Erythroblast (primary cell): ENCODE measurements around the gene KRTAP10-10.
A peak's percentile ranks its signal among the peaks of the same experiment; 100 is the strongest.
"Not testable (repeated sequence)": the region's sequence is repeated elsewhere in the genome, so short reads cannot be mapped to it uniquely, and the experiment has no call there.

Experiments used
- DNase-seq, 2 experiments: peaks; one replicate each; lab custom pipeline; 2025; lab: John Stamatoyannopoulos, UW
- GATA1 ChIP-seq: IDR thresholded peaks from 2 replicates; pipeline ENCODE4 v1.6.1; 2011; ENCODE audit warnings: low read depth, mild to moderate bottlenecking, control low read depth, low read length, moderate library complexity
- POLR2A ChIP-seq: IDR thresholded peaks from 2 replicates; pipeline ENCODE4 v1.6.1; 2011; ENCODE audit warnings: mild to moderate bottlenecking, low read length

KRTAP10-10 gene, protein sequence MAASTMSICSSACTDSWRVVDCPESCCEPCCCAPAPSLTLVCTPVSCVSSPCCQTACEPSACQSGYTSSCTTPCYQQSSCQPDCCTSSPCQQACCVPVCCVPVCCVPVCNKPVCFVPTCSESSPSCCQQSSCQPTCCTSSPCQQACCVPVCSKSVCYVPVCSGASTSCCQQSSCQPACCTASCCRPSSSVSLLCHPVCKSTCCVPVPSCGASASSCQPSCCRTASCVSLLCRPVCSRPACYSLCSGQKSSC

DNA sequence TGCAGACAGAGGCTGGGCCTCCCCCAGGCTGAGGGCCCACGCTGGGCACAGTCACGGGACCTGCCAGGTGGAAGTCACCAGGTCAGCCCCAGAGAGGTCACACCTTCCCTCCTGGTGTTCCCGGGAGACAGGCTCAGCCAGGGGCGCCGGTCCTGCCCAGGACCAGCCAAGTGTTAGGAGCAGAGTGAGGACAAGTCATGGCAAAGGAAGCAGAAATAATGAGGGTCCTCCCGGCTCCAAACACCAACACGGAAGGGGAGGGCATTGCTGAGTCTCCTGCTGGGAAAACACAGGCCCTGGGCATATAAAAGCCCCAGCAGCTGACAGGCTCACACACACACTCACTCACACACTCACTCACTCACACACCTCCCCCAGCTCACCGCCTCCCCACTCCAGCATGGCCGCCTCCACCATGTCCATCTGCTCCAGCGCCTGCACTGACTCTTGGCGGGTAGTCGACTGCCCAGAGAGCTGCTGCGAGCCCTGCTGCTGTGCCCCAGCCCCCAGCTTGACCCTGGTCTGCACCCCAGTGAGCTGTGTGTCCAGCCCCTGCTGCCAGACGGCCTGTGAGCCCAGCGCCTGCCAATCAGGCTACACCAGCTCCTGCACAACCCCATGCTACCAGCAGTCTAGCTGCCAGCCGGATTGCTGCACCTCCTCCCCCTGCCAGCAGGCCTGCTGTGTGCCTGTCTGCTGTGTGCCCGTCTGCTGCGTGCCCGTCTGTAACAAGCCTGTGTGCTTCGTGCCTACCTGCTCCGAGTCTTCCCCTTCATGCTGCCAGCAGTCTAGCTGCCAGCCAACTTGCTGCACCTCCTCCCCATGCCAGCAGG lies at the start of gene KRTAP10-10:
Gene KRTAP10-10, plus strand, starts transcription at position 339 of the 833 bp plus-strand sequence. Its CDS starts 62 bp downstream, at position 401.
- no peak for DNase-seq
- no peak for TF ChIP-seq POLR2A
- no peak for TF ChIP-seq GATA1

DNA sequence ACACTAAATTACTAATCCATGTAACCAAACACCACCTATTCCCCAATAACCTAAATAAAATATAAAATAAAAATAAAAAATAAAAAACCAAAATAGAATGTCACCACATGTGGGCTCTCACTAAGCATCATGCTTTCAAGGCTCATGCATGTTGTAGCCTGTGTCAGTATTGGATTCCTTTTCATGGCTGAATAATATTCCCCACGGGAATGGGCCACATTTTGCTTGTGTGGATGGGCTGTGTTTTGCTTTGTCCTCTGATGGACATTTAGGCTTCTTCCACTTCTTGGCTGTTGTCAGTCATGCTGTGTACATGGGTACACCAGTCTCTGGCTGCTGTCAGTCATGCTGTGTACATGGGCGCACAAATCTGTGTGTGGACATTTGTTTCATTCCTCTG lies 48.1 kb upstream of the KRTAP10-10 start:
- TF ChIP-seq GATA1 (no peak), POLR2A (no peak)
- no peak for DNase-seq

DNA sequence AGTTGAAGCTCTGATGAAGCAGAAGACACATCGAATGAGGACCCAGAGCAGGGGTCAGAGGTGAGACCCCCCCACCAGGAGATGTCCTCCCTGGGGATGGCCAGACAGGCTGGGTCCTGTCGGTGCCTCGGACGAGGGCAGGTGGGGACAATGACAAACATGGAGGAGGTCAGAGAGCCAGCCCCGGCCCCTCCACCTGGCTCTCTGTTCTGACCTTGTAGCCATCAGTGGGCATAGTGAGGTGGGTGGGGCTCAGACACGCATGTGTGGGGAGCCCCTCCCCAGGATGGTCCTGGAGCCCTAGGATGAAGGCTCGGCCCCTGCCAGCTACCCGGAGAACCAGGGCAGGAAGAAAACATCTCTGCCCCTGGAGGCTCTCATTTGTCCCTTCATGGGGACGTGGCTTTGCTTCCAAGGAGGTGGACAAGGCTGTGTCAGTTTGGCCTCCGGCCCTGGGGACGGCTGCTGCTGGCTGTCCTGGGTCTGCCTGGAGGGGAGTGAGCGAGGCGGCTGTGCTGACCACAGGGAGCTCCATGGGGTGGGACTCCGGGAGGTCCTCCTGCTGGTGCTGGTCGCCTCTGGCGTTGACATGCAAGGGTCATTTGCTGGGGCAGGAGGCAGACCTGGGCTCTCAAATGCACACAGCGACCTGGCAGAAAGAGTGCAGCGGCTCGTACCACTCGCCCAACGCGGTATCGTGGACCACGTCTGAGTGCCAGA lies 47.4 kb upstream of the KRTAP10-10 start:
- no peak for DNase-seq
- no peak for TF ChIP-seq POLR2A
- no peak for TF ChIP-seq GATA1

DNA sequence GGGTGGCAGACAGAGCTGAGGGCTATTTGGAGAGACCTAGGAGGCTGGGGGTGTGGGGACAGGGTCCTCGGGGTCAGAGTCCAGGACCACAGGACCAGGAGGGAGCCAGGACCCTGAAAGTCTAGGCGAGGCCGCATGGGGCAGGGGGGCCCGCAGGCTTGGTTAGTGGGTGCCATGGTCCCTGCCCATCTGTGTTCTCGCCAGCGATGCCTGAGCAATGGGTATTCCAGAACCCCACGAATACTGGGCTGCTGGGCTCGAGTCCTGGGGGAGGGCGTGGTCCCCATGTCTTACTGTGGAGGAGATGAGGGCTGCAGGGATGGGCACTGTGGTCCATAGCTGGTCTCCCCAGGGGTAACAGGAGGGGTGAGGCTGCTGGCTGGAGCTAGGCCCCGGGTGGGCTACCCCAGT lies 46.8 kb upstream of the KRTAP10-10 start:
- no peak for DNase-seq
- TF ChIP-seq POLR2A (no peak), GATA1 (no peak)

DNA sequence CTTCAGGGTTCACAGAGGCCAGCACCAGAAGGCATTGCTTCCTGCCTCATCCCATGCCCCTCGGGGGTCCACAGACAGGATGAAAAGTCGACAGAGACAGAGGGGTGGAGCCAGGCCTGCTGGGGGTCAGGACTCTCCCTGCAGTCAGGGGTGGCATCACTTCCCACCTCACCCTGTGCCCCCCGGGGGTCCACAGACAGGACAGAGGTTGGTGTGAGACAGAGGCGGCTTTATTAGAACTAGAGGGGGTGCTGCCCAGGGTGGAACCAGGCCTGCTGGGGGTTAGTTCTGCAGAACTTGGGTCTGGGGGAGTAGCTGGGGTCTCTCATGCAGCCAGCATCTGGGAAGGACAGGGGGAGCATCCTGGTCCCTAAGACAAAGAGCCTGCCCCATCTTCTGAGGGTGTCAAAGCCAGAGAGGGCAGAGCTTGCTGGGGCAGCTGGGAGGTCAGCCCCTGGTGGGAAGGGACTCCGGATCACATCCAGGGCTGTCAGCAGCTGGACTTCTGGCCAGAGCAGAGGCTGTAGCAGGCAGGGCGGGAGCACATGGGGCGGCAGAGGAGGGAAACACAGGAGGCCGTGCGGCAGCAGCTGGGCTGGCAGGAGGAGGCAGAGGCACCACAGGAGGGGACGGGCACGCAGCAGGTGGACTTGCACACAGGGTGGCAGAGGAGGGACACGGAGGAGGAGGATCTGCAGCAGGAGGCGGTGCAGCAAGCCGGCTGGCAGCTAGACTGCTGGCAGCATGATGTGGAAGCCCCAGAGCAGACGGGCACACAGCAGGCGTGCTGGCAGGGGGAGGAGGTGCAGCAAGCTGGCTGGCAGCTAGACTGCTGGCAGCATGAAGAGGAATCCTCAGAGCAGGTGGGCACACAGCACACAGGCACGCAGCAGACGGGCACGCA lies 46.0 kb upstream of the KRTAP10-10 start:
- not testable (repeated sequence) for DNase-seq

DNA sequence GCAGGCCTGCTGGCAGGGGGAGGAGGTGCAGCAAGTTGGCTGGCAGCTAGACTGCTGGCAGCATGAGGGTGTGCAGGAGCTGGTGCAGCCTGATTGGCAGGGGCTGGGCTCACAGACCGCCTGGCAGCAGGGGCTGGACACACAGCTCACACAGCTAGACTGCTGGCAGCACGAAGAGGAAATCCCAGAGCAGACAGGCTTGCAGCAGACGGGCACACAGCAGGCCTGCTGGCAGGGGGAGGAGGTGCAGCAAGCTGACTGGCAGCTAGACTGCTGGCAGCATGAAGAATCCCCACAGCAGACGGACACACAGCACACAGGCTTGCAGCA lies 45.4 kb upstream of the KRTAP10-10 start:
- DNase-seq, result not testable (repeated sequence)

DNA sequence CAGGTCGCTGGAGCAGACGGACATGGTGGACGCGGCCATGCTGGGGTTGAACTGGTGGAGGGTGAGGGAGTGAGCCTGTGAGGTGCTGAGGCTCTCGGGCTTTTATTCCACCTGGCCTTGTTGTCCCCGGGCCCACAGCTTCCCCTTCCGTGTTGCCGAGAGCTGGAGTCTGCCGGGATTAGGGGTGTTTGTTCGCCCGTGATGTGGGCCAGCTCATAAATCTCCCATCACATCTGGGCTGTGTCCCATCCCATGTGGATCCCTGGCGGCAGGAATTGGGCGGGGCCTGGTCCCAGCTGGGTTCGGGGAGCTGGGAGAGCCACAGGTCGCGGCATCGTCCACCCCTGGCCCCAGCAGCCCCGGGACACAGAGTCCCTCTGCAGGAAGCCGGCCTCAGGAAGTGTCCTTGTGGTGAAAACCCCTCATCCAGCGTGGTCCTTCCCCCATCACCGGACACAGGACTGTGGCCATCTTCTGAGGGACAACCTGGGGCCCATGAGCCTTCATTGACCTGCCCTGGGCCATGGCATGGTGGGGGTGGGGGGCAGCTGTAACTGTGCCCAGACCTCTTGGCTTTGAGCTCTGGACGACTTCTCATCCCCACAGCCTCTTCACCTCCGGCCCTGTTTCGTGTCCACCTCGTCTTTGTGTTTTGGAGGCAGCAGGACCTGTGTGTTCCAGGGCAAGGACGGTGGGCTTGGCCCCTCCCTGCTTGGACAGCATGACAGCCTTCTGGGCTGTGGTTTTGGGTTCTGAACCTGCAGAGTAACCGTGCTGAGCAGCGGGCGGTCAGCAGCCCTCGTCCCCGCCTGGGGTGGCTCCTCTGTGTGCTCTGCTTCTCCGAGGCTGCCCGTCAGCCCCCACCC lies 44.5 kb upstream of the KRTAP10-10 start, which contains the start of gene KRTAP10-6:
Gene KRTAP10-6, minus strand, starts transcription at position 60 of the 866 bp plus-strand sequence. Its CDS starts 21 bp downstream, at position 39.
- TF ChIP-seq GATA1 (no peak), POLR2A (no peak)
- DNase-seq, result no peak

DNA sequence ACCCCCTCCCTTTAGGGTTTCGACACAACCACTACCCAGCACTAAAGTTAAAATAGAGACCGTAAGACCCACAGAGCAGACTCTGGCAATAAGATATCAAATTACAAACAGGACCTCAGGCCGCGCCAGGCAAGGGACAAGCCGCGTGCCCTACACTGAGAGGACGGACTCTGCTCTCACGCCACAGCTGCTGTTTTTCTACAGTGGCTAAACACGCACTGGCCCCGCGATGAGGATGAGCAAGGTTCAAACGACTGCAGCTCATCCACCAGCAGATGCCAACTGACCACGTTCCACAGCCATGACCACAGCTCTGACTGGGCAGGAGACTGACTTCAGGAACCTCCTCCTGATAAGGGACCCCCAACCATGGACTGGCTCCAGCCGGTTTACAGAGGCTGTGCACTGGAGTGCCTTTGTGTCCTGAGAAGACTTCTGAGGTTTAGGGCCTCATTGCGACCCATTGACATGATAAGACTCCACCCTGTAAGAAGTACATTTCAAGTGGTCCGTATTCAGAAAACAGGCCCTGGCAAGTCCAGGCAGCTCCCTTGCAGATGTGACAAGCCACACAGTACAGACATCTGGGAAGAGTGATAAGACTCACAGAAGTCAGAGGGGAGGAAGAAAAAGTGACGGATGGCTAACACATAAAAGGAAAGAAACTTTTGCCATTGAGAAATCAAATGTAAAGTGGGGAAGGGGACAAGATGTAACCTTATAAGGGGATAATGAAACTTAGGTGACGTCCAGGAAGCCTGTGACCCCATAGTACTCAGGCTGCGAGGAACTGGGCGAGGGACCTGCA lies 43.4 kb upstream of the KRTAP10-10 start:
- DNase-seq, result peak; percentile 86 to 92
- TF ChIP-seq POLR2A (peak; percentile 35), GATA1 (no peak)

DNA sequence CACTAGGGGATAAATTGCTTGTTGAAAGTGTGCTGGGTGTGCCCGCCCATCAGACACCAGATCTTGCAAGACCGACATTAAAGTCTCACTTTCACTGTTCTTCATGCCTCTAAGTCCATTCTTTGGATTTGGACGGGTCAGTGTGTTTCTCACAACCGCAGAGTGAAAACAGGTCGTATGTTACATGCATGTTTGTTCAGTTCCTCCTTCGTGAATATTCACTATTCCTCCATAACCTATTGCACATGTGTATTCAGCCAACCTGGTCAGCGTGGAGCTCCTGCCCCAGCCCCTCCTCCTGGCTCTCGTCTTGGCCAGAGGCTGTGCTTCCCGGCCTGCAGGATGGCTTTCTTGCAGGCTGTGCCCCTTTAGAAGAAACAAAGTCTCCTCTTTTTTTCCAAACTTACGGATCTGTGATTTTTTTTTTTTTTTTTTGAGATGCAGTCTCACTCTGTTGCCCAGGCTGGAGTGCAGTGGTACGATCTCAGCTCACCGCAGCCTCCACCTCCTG lies 42.7 kb upstream of the KRTAP10-10 start:
- DNase-seq, result peak; percentile 75 to 80
- TF ChIP-seq POLR2A (no peak), GATA1 (no peak)

DNA sequence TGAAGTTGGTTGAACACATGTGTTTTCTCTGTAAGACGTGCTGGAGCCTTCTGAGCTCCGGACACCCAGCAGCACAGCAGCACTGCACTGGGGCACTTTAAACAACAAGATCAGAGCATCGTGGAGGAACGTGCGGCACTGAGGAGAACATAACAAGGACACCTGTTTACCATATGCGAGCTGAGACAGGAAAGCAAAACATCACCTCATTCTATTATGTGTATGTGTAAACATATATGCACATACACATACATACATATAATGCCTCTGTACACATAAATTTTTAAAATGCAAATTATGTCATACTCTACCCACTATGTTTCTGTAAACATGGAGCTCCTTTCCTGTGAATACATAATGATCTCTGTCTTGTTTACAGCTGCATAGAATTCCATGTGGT lies 41.6 kb upstream of the KRTAP10-10 start:
- TF ChIP-seq POLR2A, result no peak
- no peak for TF ChIP-seq GATA1
- DNase-seq, result no peak

DNA sequence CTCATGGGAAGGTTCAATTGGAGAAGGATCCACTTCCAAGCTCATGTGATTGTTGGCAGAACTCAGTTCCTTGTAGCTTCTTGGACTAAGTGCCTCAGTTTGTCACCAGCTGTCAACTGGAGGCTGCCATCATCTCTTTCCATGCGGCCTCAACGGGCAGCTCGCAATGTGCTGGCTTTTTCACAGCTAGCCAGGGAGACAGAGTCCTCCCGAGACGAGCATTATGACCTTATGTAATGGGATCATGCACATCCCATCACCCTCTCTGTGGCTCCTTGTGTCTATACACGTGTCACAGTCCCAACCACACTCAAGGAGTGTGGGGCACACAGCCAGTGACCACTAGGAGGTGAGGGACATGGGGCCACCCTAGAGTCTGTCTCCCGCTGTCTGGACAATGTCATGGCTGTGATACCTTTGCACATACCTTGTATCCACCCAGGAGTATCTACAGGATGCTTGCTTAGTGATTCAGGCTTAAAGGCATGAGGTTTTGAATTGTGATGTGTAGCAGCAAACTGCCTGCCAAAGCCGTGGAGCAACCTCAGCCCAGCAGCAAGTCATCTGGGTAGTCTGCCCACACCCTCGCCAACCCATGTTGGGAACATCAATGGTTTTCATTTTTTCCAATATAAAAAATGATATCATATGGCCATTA lies 41.0 kb upstream of the KRTAP10-10 start:
- TF ChIP-seq GATA1, result no peak
- no peak for TF ChIP-seq POLR2A
- DNase-seq, result no peak

DNA sequence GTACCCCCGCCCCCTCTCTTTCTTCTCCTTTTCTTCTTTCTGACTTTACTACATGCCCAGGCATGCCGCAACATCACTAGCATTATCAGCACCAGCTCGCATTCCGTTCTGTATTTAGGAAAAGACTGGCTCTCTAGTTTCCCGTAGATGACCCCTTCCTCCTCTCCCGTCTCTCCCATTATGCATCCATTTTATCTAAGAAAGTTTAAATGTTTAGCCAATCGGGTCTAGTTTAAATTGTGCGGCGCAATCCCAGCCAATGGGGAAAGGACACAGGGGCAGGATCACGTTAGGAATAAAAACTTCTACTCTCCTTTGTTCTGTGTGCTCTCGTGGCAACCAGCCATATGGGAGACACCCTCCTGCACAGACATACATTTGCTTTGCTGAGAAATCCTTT lies 39.1 kb upstream of the KRTAP10-10 start:
- TF ChIP-seq GATA1, result no peak
- DNase-seq, result no peak
